SU-DHL-6 (cell line): Measurements from ENCODE around the gene AKR1B1.

Experiments
- EZH2phosphoT487 ChIP-seq: fragments of 200-600 bp; sonication (generic), shearing (Covaris generic); conservative IDR thresholded peaks from 2 replicates; pipeline ENCODE4 v1.6.1; 2018; ENCODE audit warnings: mild to moderate bottlenecking, antibody characterized with exemption, low read length, moderate library complexity, mixed read lengths
- TF ChIP-seq, protein P1 (sequence below): fragments of 200-600 bp; sonication (generic); IDR thresholded peaks from one replicate; pipeline ENCODE4 v1.5.1; 2017; ENCODE audit warnings: antibody characterized with exemption, mild to moderate bottlenecking, low read length, moderate library complexity; ENCODE audit not compliant: insufficient read depth, poor library complexity, severe bottlenecking

DNA sequence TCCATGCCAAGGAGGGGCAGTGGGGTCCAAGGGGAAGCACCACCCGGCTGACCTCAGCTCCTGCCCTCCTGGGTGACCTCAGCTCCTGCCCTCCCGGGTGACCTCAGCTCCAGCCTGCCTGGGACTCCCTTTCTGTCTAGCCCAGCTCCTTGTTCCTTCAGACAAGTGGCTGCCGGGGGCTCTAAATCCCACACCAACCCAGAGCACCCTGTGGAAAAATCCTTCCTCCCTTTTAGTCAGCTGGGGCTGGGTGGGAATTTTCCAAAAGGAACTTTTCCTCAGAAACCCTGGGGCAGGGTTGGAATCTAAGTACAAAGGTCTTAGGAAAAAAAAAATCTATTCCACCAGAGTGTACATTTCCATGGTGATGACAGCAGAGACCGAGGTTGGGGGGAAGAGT, 36.3 kb downstream of the AKR1B1 start:
- TF ChIP-seq, protein P1, sequence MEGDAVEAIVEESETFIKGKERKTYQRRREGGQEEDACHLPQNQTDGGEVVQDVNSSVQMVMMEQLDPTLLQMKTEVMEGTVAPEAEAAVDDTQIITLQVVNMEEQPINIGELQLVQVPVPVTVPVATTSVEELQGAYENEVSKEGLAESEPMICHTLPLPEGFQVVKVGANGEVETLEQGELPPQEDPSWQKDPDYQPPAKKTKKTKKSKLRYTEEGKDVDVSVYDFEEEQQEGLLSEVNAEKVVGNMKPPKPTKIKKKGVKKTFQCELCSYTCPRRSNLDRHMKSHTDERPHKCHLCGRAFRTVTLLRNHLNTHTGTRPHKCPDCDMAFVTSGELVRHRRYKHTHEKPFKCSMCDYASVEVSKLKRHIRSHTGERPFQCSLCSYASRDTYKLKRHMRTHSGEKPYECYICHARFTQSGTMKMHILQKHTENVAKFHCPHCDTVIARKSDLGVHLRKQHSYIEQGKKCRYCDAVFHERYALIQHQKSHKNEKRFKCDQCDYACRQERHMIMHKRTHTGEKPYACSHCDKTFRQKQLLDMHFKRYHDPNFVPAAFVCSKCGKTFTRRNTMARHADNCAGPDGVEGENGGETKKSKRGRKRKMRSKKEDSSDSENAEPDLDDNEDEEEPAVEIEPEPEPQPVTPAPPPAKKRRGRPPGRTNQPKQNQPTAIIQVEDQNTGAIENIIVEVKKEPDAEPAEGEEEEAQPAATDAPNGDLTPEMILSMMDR, result no peak
- no peak for TF ChIP-seq EZH2phosphoT487
